ENCODE results near the gene HNRNPD.

DNA sequence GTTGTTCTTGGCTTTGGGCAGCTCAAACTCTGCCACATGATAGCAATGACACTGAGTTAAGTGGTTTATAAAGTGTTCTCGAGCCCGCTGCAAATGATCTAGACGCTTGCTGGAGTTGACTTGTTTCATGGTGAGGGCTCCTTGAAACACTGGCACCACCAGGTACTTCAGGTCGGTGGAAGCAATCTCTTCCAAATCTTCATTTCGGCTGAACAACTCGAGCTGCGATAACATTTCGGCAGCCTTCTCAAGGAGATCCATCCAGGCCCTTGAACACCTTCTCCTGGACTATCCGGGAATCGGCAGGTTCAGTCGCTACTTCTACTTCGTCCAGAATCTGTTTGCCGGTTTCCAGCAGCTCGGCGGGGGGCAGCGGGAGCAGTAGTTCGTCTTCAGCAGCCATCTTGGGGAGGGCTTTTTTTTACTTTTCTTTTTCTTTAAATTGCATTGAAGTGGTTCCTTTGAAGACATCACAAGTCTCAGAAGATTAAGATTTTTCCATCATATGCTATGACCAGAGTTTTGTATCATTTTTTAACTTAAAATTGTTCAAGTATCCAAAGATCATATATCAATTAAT, 28.5 kb upstream of the HNRNPD start:
- TF ChIP-seq, protein P1, sequence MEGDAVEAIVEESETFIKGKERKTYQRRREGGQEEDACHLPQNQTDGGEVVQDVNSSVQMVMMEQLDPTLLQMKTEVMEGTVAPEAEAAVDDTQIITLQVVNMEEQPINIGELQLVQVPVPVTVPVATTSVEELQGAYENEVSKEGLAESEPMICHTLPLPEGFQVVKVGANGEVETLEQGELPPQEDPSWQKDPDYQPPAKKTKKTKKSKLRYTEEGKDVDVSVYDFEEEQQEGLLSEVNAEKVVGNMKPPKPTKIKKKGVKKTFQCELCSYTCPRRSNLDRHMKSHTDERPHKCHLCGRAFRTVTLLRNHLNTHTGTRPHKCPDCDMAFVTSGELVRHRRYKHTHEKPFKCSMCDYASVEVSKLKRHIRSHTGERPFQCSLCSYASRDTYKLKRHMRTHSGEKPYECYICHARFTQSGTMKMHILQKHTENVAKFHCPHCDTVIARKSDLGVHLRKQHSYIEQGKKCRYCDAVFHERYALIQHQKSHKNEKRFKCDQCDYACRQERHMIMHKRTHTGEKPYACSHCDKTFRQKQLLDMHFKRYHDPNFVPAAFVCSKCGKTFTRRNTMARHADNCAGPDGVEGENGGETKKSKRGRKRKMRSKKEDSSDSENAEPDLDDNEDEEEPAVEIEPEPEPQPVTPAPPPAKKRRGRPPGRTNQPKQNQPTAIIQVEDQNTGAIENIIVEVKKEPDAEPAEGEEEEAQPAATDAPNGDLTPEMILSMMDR (IDR thresholded peaks at IDR 0.05): no peak
- TF ChIP-seq POLR2A (IDR thresholded peaks at IDR 0.05; ENCODE audit: low read length): no peak
- no peak for TF ChIP-seq MAZ (IDR thresholded peaks at IDR 0.05; ENCODE audit: borderline replicate concordance, low read depth, low read length)
- no peak for TF ChIP-seq EP300 (IDR thresholded peaks at IDR 0.05)

All from A549 (cell line).